H1 (cell line): ENCODE data around the gene MCM7. TPM values are rescaled to one million over a fixed set of nuclear protein-coding genes. Genes with fewer than 3 reads are reported as not detected.

ENCODE experiments used
- CTCF ChIA-PET: fragments of 300-600 bp; sonication (Branson Sonifier 250); formaldehyde crosslinking; loops from one replicate; lab custom pipeline; 2021; ENCODE audit not compliant: partially characterized antibody; lab: Charles Lee
- POLR2A ChIA-PET: fragments of 300-600 bp; sonication (Branson Sonifier 250); formaldehyde crosslinking; loops from one replicate; lab custom pipeline; 2021; ENCODE audit warnings: inconsistent platforms; ENCODE audit not compliant: partially characterized antibody; lab: Charles Lee
- DNase-seq, 2 experiments: peaks; one replicate each; pipeline versions ENCODE4 v3.0.0 to v3.0.0-alpha.2; 2010 to 2022; ENCODE audit warnings: low spot score in 2 of 2, low read depth in 1 of 2, mixed read lengths in 1 of 2
- FAIRE-seq: peaks from 2 replicates; lab custom pipeline; 2011; peaks lifted over from hg19 to GRCh38; lab: Jason Lieb, UNC
- H2AFZ ChIP-seq: 2 replicates; pipeline ENCODE4 v1.8.1; 2012; ENCODE audit warnings: low read length, inconsistent platforms
- H2AK5ac ChIP-seq: 2 replicates; pipeline ENCODE4 v1.6.1; 2013; ENCODE audit warnings: low read depth, low read length
- H2BK120ac ChIP-seq: replicated peaks from 2 replicates; pipeline ENCODE3; 2013; ENCODE audit warnings: low read depth, low read length, inconsistent platforms
- H2BK12ac ChIP-seq: 2 replicates; pipeline ENCODE4 v1.6.1; 2013; ENCODE audit warnings: low read depth, low read length
- H2BK15ac ChIP-seq: 2 replicates; pipeline ENCODE4 v1.6.1; 2013; ENCODE audit warnings: low read length
- H2BK20ac ChIP-seq: 2 replicates; pipeline ENCODE4 v1.6.1; 2013; ENCODE audit warnings: low read length
- H2BK5ac ChIP-seq: 2 replicates; pipeline ENCODE4 v1.6.1; 2013; ENCODE audit warnings: low read depth, low read length
- H3K14ac ChIP-seq: 2 replicates; pipeline ENCODE4 v1.6.1; 2013; ENCODE audit warnings: inconsistent platforms; ENCODE audit not compliant: insufficient read length
- H3K18ac ChIP-seq: 2 replicates; pipeline ENCODE4 v1.6.1; 2013; ENCODE audit warnings: low read length; ENCODE audit errors: extremely low read depth
- H3K23ac ChIP-seq: 2 replicates; pipeline ENCODE4 v1.6.1; 2013; ENCODE audit warnings: inconsistent platforms; ENCODE audit not compliant: insufficient read length
- H3K23me2 ChIP-seq: 2 replicates; pipeline ENCODE4 v1.6.1; 2013; ENCODE audit warnings: low read depth, low read length
- H3K27ac ChIP-seq: 2 replicates; pipeline ENCODE4 v1.6.1; 2011; ENCODE audit warnings: low read depth, low read length, inconsistent platforms
- H3K27me3 ChIP-seq, 4 experiments: replicated peaks in 1 of 4; 1 replicate in 1 of 4; 2 replicates in 3 of 4; pipeline versions ENCODE4 v1.6.1 to v1.8.1; 2011 to 2013; ENCODE audit warnings: low read length in 3 of 4, mild to moderate bottlenecking in 3 of 4, inconsistent platforms in 2 of 4, mixed read lengths in 2 of 4, moderate library complexity in 1 of 4; ENCODE audit not compliant: control insufficient read depth in 3 of 4, insufficient read depth in 3 of 4; ENCODE audit errors: extremely low read depth in 1 of 4
- H3K36me3 ChIP-seq, 4 experiments: 2 replicates each; pipeline versions ENCODE4 v1.6.1 to v1.8.1; 2011 to 2013; ENCODE audit warnings: mild to moderate bottlenecking in 4 of 4, low read length in 3 of 4, moderate library complexity in 2 of 4, control low read depth in 1 of 4, inconsistent platforms in 1 of 4; ENCODE audit not compliant: insufficient read depth in 4 of 4, control insufficient read depth in 2 of 4
- H3K4ac ChIP-seq: replicated peaks from 2 replicates; pipeline ENCODE3; 2013; ENCODE audit warnings: low read length, low read depth, mixed read lengths, inconsistent platforms; ENCODE audit not compliant: insufficient read length
- H3K4me1 ChIP-seq, 4 experiments: replicated peaks in 1 of 4; 1 replicate in 1 of 4; 2 replicates in 3 of 4; pipeline versions ENCODE4 v1.6.1 to v1.8.1; 2011 to 2013; ENCODE audit warnings: low read length in 3 of 4, inconsistent platforms in 2 of 4, mixed read lengths in 1 of 4; ENCODE audit not compliant: insufficient read depth in 4 of 4, control insufficient read depth in 3 of 4
- H3K4me2 ChIP-seq, 2 experiments: 2 replicates each; pipeline versions ENCODE4 v1.6.1 to v1.8.1; 2011 to 2013; ENCODE audit warnings: low read depth in 2 of 2, low read length in 2 of 2, control low read depth in 1 of 2, inconsistent platforms in 1 of 2, mild to moderate bottlenecking in 1 of 2; ENCODE audit not compliant: insufficient read depth in 1 of 2
- H3K4me3 ChIP-seq, 4 experiments: fragments of 200-600, 300-600 bp in 1 of 4; sonication (generic), shearing (Covaris generic), sonication (Bioruptor Twin) in 1 of 4; 2 replicates each; pipeline versions ENCODE4 v1.5.1 to v1.8.1; 2011 to 2016; ENCODE audit warnings: low read length in 4 of 4, low read depth in 3 of 4, control low read depth in 2 of 4, inconsistent platforms in 2 of 4, mild to moderate bottlenecking in 2 of 4, mixed read lengths in 1 of 4, moderate library complexity in 1 of 4; ENCODE audit not compliant: insufficient read depth in 2 of 4; ENCODE audit errors: extremely low read depth in 1 of 4
- H3K56ac ChIP-seq: replicated peaks from 2 replicates; pipeline ENCODE3; 2013; ENCODE audit warnings: low read depth, mild to moderate bottlenecking, mixed read lengths, low read length, inconsistent platforms; ENCODE audit not compliant: insufficient read length
- H3K79me1 ChIP-seq: 2 replicates; pipeline ENCODE4 v1.6.1; 2013; ENCODE audit warnings: low read depth, low read length, control low read depth
- H3K79me2 ChIP-seq, 2 experiments: 2 replicates each; pipeline versions ENCODE4 v1.6.1 to v1.8.1; 2012 to 2013; ENCODE audit warnings: low read length in 2 of 2, mild to moderate bottlenecking in 2 of 2, inconsistent platforms in 1 of 2; ENCODE audit not compliant: insufficient read depth in 2 of 2, control insufficient read depth in 1 of 2
- H3K9ac ChIP-seq, 4 experiments: replicated peaks in 1 of 4; 1 replicate in 1 of 4; 2 replicates in 3 of 4; pipeline versions ENCODE4 v1.6.1 to v1.8.1; 2011 to 2013; ENCODE audit warnings: low read depth in 3 of 4, low read length in 3 of 4, control low read depth in 2 of 4, mild to moderate bottlenecking in 2 of 4, moderate library complexity in 2 of 4, inconsistent platforms in 1 of 4; ENCODE audit errors: extremely low read depth in 1 of 4
- H3K9me3 ChIP-seq, 2 experiments: 2 replicates each; pipeline versions ENCODE4 v1.6.1 to v1.8.1; 2012 to 2013; ENCODE audit warnings: mild to moderate bottlenecking in 2 of 2, moderate library complexity in 2 of 2, control low read depth in 1 of 2, inconsistent platforms in 1 of 2, low read depth in 1 of 2, low read length in 1 of 2, mixed read lengths in 1 of 2; ENCODE audit not compliant: insufficient read depth in 2 of 2
- H4K20me1 ChIP-seq, 2 experiments: replicated peaks in 1 of 2; 2 replicates each; pipeline versions ENCODE3 to v1.8.1; 2011 to 2013; ENCODE audit warnings: inconsistent platforms in 2 of 2, low read length in 2 of 2, mild to moderate bottlenecking in 1 of 2; ENCODE audit not compliant: insufficient read depth in 2 of 2, control insufficient read depth in 1 of 2
- H4K5ac ChIP-seq: 2 replicates; pipeline ENCODE4 v1.6.1; 2013; ENCODE audit warnings: low read length, low read depth, mixed read lengths, inconsistent platforms; ENCODE audit not compliant: insufficient read length
- H4K8ac ChIP-seq: 2 replicates; pipeline ENCODE4 v1.8.0; 2013; ENCODE audit warnings: mild to moderate bottlenecking, moderate library complexity, low read length, inconsistent platforms; ENCODE audit not compliant: insufficient read depth; ENCODE audit errors: extremely low read depth
- H4K91ac ChIP-seq: replicated peaks from 2 replicates; pipeline ENCODE3; 2013; ENCODE audit warnings: low read length, mixed read lengths, inconsistent platforms; ENCODE audit not compliant: insufficient read length
- CBX8 ChIP-seq: fragments of 300-800, 300-1000 bp; sonication (generic); IDR thresholded peaks from 2 replicates; pipeline ENCODE4 v1.7.1; 2016; ENCODE audit warnings: low read depth, low read length, borderline replicate concordance
- CEBPB ChIP-seq: IDR thresholded peaks from 2 replicates; pipeline ENCODE4 v1.6.1; 2012; ENCODE audit warnings: low read depth, low read length
- CHD2 ChIP-seq: IDR thresholded peaks from 2 replicates; pipeline ENCODE4 v1.6.1; 2012; ENCODE audit warnings: low read length, improper control_type of control experiment
- MAFK ChIP-seq: IDR thresholded peaks from 2 replicates; pipeline ENCODE4 v1.6.1; 2012; ENCODE audit warnings: low read depth, mild to moderate bottlenecking, improper control_type of control experiment, low read length
- SP4 ChIP-seq: IDR thresholded peaks from 2 replicates; pipeline ENCODE4 v1.6.1; 2012; ENCODE audit warnings: low read length, inconsistent platforms
- WGBS, 2 experiments: shearing (Covaris generic) in 1 of 2; methylation state at CpG; one replicate each; pipeline versions ENCODE4 v1.1.6 to v1.1.7; 2013 to 2015; ENCODE audit warnings: low lambda C conversion rate in 2 of 2, mixed read lengths in 2 of 2, inconsistent platforms in 1 of 2, low coverage in 1 of 2, missing lambda C conversion rate in 1 of 2; ENCODE audit not compliant: insufficient replicate concordance in 2 of 2, insufficient coverage in 1 of 2, insufficient read length in 1 of 2; ENCODE audit errors: extremely low coverage in 1 of 2, missing lambda C conversion rate in 1 of 2; 5-methylcytosine and 5-hydroxymethylcytosine counted together
- polyA plus RNA-seq, 7 experiments: library from polyadenylated mRNA; depleted of rRNA in 3 of 7; stranded (reverse) in 5 of 7; unstranded in 2 of 7; fragments of >200 nt in 5 of 7; fragments of 200-250 nt in 2 of 7; gene quantifications; 1 replicate in 5 of 7; 2 replicates in 1 of 7; 4 replicates in 1 of 7; pipeline versions ENCODE4 v1.2.1 to v1.2.3, GENCODE V29; 2011 to 2013; ENCODE audit warnings: missing spikeins in 2 of 7, mixed read lengths in 2 of 7
- total RNA-seq: library from RNA; stranded (reverse); fragmentation: NEBNext Ultra II Directional; extraction: Animal tissue kit (Norgen Biotek cat#: 25700); gene quantifications from 2 replicates; pipeline ENCODE4 v1.2.1, GENCODE V29; 2021
- TF ChIP-seq, protein P1 (sequence below), 3 experiments: IDR thresholded peaks; 1 replicate in 2 of 3; 2 replicates in 1 of 3; pipeline versions ENCODE4 v1.5.1 to v1.6.1; 2011; ENCODE audit warnings: low read length in 3 of 3, mild to moderate bottlenecking in 3 of 3, inconsistent platforms in 2 of 3, low read depth in 1 of 3, moderate library complexity in 1 of 3; ENCODE audit not compliant: insufficient read depth in 1 of 3; ENCODE audit errors: control extremely low read depth in 1 of 3
- TF ChIP-seq, protein P2 (sequence below): IDR thresholded peaks from 2 replicates; pipeline ENCODE4 v1.6.1; 2011; ENCODE audit warnings: low read length, improper control_type of control experiment

Gene MCM7
- total and polyA plus RNA-seq, 2 of the 8 experiments (the other 6 are each of a cell fraction or from before 2014, with no cell fraction given) = 313 to 344 TPM

DNA sequence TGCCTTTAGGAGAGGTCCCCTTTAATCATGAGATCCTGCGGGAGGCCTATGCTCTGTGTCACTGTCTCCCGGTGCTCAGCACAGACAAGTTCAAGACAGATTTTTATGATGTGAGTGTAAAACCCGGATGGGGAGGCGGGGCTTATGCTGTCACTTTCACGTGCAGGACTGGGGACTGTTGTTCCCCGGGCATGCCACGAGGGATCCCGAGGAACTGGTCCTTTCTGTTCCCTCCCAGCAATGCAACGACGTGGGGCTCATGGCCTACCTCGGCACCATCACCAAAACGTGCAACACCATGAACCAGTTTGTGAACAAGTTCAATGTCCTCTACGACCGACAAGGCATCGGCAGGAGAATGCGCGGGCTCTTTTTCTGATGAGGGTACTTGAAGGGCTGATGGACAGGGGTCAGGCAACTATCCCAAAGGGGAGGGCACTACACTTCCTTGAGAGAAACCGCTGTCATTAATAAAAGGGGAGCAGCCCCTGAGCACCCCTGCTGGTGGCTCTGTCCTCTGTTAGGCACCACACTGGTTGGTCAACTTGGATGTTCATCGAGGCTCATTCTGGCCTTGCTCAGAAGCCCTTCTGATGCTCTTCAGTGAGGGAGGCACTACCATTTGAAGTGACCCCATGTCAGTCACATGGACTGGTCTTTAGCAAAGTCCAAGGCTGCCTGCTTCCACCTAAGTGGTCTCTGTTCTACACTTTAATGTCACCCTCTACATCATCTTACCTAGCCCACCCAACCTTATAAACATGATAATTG, 9.6 kb downstream of the MCM7 start:
- no peak overlapping the region for H3K56ac ChIP-seq
- H3K4me3 ChIP-seq = no peak overlapping the region
- no peak overlapping the region for H3K4ac ChIP-seq
- ChIA-PET POLR2A (interaction anchor here (0.7 to 19.5 kb wide), 17 partner anchors 7 to 76 kb away, joined by 3 to 722 read pairs (median 5); partner anchors contain the start of genes AP4M1, COPS6, LAMTOR4 and MBLAC1), CTCF (interaction anchor here (1.1 to 2.4 kb wide), 4 partner anchors 9 to 72 kb away, joined by 3 to 5 read pairs (median 4); partner anchors contain the start of gene MCM7)
- DNase-seq (peak in 1 of 2 experiments; percentile 67), FAIRE-seq (no peak)
- peaks cover 20 to 28% of the 10 kb centered on the region in 2 experiments for H4K20me1 ChIP-seq
- no peak overlapping the region; the same call in 1 of the 2 replicates for H4K8ac ChIP-seq
- H3K4me2 ChIP-seq = no peak overlapping the region
- H3K23me2 ChIP-seq = peaks cover 4% of the 10 kb centered on the region; the same call in 1 of the 2 replicates
- H3K79me1 ChIP-seq = peaks cover 9% of the 10 kb centered on the region
- H3K9ac ChIP-seq = no peak overlapping the region; a peak in 1 of 7 replicates
- H2AFZ ChIP-seq = no peak overlapping the region
- no peak overlapping the region for H4K91ac ChIP-seq
- H3K14ac ChIP-seq = no peak overlapping the region
- H3K9me3 ChIP-seq = no peaks in the 10 kb centered on the region
- WGBS, 2 experiments = 88% methylated on average over 19 of the region's 19 CpGs; no CpG with 5 or more reads in 1 of the 2 experiments
- no peak overlapping the region for H2BK15ac ChIP-seq
- no peak overlapping the region for H2BK5ac ChIP-seq
- H2BK120ac ChIP-seq = no peak overlapping the region
- H4K5ac ChIP-seq = no peak overlapping the region
- H3K79me2 ChIP-seq = peaks cover 0 to 14% of the 10 kb centered on the region in 2 experiments; a peak in 1 of 4 replicates
- no peak overlapping the region for H2BK12ac ChIP-seq
- no peak overlapping the region for H3K18ac ChIP-seq
- peaks cover 52 to 63% (median 58%) of the 10 kb centered on the region in 4 experiments for H3K36me3 ChIP-seq
- no peaks in the 10 kb centered on the region for H3K27me3 ChIP-seq
- no peak overlapping the region for H3K23ac ChIP-seq
- no peak overlapping the region for H2BK20ac ChIP-seq
- no peaks in the 10 kb centered on the region; a peak in 1 of 7 replicates for H3K4me1 ChIP-seq
- no peak overlapping the region for H2AK5ac ChIP-seq
- 0 out of 2 replicates have a peak overlapping the region, but pooled peaks have one; percentile 18 for H3K27ac ChIP-seq
- TF ChIP-seq CEBPB (no peak), CBX8 (no peak), CHD2 (peak; percentile 50), SP4 (peak; percentile 76; the same call in 1 of the 2 replicates), MAFK (no peak)
- TF ChIP-seq, protein P1, sequence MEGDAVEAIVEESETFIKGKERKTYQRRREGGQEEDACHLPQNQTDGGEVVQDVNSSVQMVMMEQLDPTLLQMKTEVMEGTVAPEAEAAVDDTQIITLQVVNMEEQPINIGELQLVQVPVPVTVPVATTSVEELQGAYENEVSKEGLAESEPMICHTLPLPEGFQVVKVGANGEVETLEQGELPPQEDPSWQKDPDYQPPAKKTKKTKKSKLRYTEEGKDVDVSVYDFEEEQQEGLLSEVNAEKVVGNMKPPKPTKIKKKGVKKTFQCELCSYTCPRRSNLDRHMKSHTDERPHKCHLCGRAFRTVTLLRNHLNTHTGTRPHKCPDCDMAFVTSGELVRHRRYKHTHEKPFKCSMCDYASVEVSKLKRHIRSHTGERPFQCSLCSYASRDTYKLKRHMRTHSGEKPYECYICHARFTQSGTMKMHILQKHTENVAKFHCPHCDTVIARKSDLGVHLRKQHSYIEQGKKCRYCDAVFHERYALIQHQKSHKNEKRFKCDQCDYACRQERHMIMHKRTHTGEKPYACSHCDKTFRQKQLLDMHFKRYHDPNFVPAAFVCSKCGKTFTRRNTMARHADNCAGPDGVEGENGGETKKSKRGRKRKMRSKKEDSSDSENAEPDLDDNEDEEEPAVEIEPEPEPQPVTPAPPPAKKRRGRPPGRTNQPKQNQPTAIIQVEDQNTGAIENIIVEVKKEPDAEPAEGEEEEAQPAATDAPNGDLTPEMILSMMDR (IDR thresholded peaks at IDR 0.05; ENCODE audit: control extremely low read depth in 1 of 3, insufficient read depth in 1 of 3, low read depth in 1 of 3, low read length in 3 of 3) = peak in 1 of 3 experiments; percentile 28; a peak in 1 of 4 replicates
- TF ChIP-seq, protein P2, sequence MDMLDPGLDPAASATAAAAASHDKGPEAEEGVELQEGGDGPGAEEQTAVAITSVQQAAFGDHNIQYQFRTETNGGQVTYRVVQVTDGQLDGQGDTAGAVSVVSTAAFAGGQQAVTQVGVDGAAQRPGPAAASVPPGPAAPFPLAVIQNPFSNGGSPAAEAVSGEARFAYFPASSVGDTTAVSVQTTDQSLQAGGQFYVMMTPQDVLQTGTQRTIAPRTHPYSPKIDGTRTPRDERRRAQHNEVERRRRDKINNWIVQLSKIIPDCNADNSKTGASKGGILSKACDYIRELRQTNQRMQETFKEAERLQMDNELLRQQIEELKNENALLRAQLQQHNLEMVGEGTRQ = 0 out of 2 replicates have a peak, but pooled peaks have one; percentile 12
